ENCODE data around the gene PAPSS1. TPM values are rescaled to one million over a fixed set of nuclear protein-coding genes. Genes with fewer than 3 reads are reported as not detected.

The PAPSS1 gene
- total and polyA plus RNA-seq, 11 donors: 5.9 to 32.7 (median 9.3) TPM

DNA sequence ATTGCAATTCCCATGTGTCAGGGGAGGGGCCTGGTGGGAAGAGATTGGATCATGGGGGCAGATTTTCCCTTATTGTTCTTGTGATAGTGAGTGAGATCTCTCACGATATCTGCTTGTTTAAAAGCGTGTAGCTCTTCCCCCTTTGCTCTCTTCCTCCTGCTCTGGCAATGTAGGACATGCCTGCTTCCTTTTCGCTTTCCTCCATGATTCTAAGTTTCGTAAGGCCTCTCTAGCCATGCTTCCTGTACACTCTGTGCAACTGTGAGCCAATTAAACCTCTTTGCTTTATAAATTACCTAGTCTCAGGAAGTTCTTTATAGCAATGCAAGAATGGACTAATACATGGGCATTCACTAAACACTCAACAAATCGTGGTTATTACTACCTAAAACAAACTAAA, 37.2 kb upstream of the PAPSS1 start:
- Histone ChIP-seq H3K27me3 (peaks cover 0 to under 1% (median 0%) of the 10 kb centered on the region in 9 donors), H3K36me3 (no peaks in the 10 kb centered on the region), H3K9me3 (no peaks in the 10 kb centered on the region), H3K27ac (no peak overlapping the region), H3K4me1 (peaks cover 0 to 24% (median 0%) of the 10 kb centered on the region in 12 donors), H3K4me3 (no peak overlapping the region)
- ATAC-seq (no peak), DNase-seq (no peak)
- no peak for TF ChIP-seq POLR2A (IDR thresholded peaks at IDR 0.05)
- TF ChIP-seq, protein P1, sequence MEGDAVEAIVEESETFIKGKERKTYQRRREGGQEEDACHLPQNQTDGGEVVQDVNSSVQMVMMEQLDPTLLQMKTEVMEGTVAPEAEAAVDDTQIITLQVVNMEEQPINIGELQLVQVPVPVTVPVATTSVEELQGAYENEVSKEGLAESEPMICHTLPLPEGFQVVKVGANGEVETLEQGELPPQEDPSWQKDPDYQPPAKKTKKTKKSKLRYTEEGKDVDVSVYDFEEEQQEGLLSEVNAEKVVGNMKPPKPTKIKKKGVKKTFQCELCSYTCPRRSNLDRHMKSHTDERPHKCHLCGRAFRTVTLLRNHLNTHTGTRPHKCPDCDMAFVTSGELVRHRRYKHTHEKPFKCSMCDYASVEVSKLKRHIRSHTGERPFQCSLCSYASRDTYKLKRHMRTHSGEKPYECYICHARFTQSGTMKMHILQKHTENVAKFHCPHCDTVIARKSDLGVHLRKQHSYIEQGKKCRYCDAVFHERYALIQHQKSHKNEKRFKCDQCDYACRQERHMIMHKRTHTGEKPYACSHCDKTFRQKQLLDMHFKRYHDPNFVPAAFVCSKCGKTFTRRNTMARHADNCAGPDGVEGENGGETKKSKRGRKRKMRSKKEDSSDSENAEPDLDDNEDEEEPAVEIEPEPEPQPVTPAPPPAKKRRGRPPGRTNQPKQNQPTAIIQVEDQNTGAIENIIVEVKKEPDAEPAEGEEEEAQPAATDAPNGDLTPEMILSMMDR (IDR thresholded peaks at IDR 0.05): no peak
- WGBS, 4 donors: 75 to 87% (median 81%) methylated on average over 5 of the region's 5 CpGs
- intact Hi-C loops (cut with DNase I): loop anchor here in 4 of 10 donors (1.0 to 5.0 kb wide), 3 partner anchors 65 to 158 kb away; partner anchors contain the start of gene SGMS2 (in 2 of the 4)

DNA sequence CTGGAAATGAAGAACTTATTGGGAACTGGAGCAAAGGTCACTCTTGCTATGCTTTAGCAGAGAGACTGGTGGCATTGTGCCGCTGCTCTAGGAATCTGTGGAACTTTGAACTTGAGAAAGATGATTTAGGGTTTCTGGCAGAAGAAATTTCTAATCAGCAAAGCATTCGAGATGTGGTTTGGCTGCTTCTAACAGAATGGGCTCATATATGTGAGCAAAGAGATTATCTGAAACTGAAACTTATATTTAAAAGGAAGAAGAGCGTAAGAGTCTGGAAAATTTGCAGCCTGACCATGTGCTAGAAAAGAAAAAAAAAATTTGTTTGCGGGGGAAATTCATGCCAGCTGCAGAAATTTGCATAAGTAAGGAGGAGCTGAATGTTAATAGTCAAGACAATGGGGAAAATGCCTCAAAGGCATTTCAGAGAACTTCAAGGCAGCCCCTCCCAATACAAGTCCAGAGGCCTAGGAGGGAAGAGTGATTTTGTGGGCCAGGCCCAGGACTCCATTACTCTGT, 35.9 kb upstream of the PAPSS1 start:
- 76 to 85% (median 83%) methylated on average over 4 of the region's 4 CpGs for WGBS, 4 donors
- Histone ChIP-seq H3K4me1 (peaks cover 0 to 24% (median 0%) of the 10 kb centered on the region in 12 donors), H3K27me3 (peaks cover 0 to 4% (median 0%) of the 10 kb centered on the region in 9 donors), H3K4me3 (no peak overlapping the region), H3K27ac (peak overlapping the region in 1 of 12 donors; percentile 62), H3K9me3 (no peaks in the 10 kb centered on the region), H3K36me3 (no peaks in the 10 kb centered on the region)
- ATAC-seq (no peak), DNase-seq (no peak)
- TF ChIP-seq, protein P1 (IDR thresholded peaks at IDR 0.05): no peak
- TF ChIP-seq POLR2A (IDR thresholded peaks at IDR 0.05): no peak
- intact Hi-C loops (cut with DNase I): loop anchor here in 3 of 10 donors (2.0 to 5.0 kb wide), 2 partner anchors 66 to 159 kb away; partner anchors contain the start of gene SGMS2 (in 2 of the 3)

DNA sequence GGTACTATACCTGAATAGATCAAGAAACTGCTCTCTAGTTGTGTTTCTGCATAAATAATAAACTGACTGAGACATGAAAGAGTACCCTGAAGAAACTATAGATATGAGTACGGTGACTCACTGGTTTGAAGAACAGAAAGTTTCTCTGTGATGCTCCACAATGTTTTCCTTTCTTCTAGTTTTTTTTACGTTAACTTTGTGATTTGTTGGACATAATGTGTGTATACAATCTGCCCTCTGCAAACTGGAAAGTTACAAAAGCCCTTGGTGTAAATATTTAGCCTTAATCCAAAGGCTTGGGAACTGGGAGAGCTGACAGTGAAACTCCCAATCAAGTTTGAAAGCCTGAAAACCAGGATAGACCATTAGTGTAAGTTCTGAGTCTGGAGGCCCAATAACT, 31.6 kb upstream of the PAPSS1 start:
- Histone ChIP-seq H3K36me3 (no peaks in the 10 kb centered on the region), H3K4me1 (peaks cover 0 to 12% (median 0%) of the 10 kb centered on the region in 12 donors), H3K4me3 (no peak overlapping the region), H3K27me3 (peaks cover 0 to 10% (median 0%) of the 10 kb centered on the region in 9 donors), H3K9me3 (no peaks in the 10 kb centered on the region), H3K27ac (no peak overlapping the region)
- no peak for TF ChIP-seq POLR2A (IDR thresholded peaks at IDR 0.05)
- TF ChIP-seq, protein P1 (IDR thresholded peaks at IDR 0.05): no peak
- ATAC-seq: no peak
- no peak for DNase-seq
- 86 to 95% (median 88%) methylated on average over 2 of the region's 2 CpGs for WGBS, 4 donors
- intact Hi-C loops (cut with DNase I): no loop called here

DNA sequence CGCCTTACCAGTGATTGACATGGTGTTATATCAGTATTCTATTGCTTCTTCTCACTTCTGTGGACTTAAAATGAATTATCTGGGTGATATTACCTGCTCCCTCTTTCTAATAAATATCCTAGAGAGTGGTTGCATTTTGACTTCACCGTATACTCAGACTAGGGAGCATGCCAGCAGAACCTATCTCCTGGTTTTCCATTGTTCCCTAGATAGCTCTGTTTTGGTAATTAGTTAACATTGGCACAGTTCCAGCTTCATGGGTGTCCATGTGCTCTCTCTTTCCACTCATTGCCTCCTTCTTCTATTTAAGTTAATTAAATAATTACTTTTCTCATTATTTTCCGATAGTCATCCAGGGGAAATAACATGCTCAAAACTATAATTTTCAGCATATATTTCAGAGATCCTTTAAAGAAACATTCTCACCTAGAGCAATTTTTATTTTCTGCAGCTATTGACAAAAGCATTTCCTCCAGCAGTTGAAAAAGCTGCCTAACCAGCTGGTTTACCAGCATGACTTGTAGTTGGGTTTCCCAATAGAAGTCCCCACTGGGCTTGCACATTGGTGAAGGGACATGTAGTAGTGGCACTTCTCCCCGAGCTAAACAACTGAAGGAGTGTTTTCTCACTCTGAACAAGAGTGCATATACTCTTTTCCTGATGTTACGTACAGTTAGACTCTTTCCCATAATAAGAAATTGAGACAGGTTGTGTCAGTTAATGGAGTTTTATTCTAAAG, 27.9 kb upstream of the PAPSS1 start:
- ATAC-seq: no peak
- intact Hi-C loops (cut with DNase I): no loop called here
- Histone ChIP-seq H3K36me3 (no peaks in the 10 kb centered on the region), H3K27ac (no peak overlapping the region), H3K9me3 (peaks cover 0 to 7% (median 0%) of the 10 kb centered on the region in 12 donors), H3K4me3 (no peak overlapping the region), H3K27me3 (peaks cover 0 to 15% (median 0%) of the 10 kb centered on the region in 9 donors), H3K4me1 (no peaks in the 10 kb centered on the region)
- TF ChIP-seq POLR2A (IDR thresholded peaks at IDR 0.05): no peak
- TF ChIP-seq, protein P1 (IDR thresholded peaks at IDR 0.05): no peak
- WGBS, 4 donors: 64 to 79% (median 72%) methylated on average over 5 of the region's 5 CpGs
- DNase-seq: no peak
